H1 (cell line): ENCODE measurements around the gene TRPT1. TPM values are rescaled to one million over a fixed set of nuclear protein-coding genes. Genes with fewer than 3 reads are reported as not detected.

ENCODE experiments used
- CTCF ChIA-PET: fragments of 300-600 bp; sonication (Branson Sonifier 250); formaldehyde crosslinking; loops from one replicate; lab custom pipeline; 2021; ENCODE audit not compliant: partially characterized antibody; lab: Charles Lee
- POLR2A ChIA-PET: fragments of 300-600 bp; sonication (Branson Sonifier 250); formaldehyde crosslinking; loops from one replicate; lab custom pipeline; 2021; ENCODE audit warnings: inconsistent platforms; ENCODE audit not compliant: partially characterized antibody; lab: Charles Lee
- DNase-seq, 2 experiments: peaks; one replicate each; pipeline versions ENCODE4 v3.0.0 to v3.0.0-alpha.2; 2010 to 2022; ENCODE audit warnings: low spot score in 2 of 2, low read depth in 1 of 2, mixed read lengths in 1 of 2
- FAIRE-seq: peaks from 2 replicates; lab custom pipeline; 2011; peaks lifted over from hg19 to GRCh38; lab: Jason Lieb, UNC
- H2AFZ ChIP-seq: 2 replicates; pipeline ENCODE4 v1.8.1; 2012; ENCODE audit warnings: low read length, inconsistent platforms
- H2AK5ac ChIP-seq: 2 replicates; pipeline ENCODE4 v1.6.1; 2013; ENCODE audit warnings: low read depth, low read length
- H2BK120ac ChIP-seq: replicated peaks from 2 replicates; pipeline ENCODE3; 2013; ENCODE audit warnings: low read depth, low read length, inconsistent platforms
- H2BK12ac ChIP-seq: 2 replicates; pipeline ENCODE4 v1.6.1; 2013; ENCODE audit warnings: low read depth, low read length
- H2BK15ac ChIP-seq: 2 replicates; pipeline ENCODE4 v1.6.1; 2013; ENCODE audit warnings: low read length
- H2BK20ac ChIP-seq: 2 replicates; pipeline ENCODE4 v1.6.1; 2013; ENCODE audit warnings: low read length
- H2BK5ac ChIP-seq: 2 replicates; pipeline ENCODE4 v1.6.1; 2013; ENCODE audit warnings: low read depth, low read length
- H3K14ac ChIP-seq: 2 replicates; pipeline ENCODE4 v1.6.1; 2013; ENCODE audit warnings: inconsistent platforms; ENCODE audit not compliant: insufficient read length
- H3K18ac ChIP-seq: 2 replicates; pipeline ENCODE4 v1.6.1; 2013; ENCODE audit warnings: low read length; ENCODE audit errors: extremely low read depth
- H3K23ac ChIP-seq: 2 replicates; pipeline ENCODE4 v1.6.1; 2013; ENCODE audit warnings: inconsistent platforms; ENCODE audit not compliant: insufficient read length
- H3K23me2 ChIP-seq: 2 replicates; pipeline ENCODE4 v1.6.1; 2013; ENCODE audit warnings: low read depth, low read length
- H3K27ac ChIP-seq: 2 replicates; pipeline ENCODE4 v1.6.1; 2011; ENCODE audit warnings: low read depth, low read length, inconsistent platforms
- H3K27me3 ChIP-seq, 4 experiments: replicated peaks in 1 of 4; 1 replicate in 1 of 4; 2 replicates in 3 of 4; pipeline versions ENCODE4 v1.6.1 to v1.8.1; 2011 to 2013; ENCODE audit warnings: low read length in 3 of 4, mild to moderate bottlenecking in 3 of 4, inconsistent platforms in 2 of 4, mixed read lengths in 2 of 4, moderate library complexity in 1 of 4; ENCODE audit not compliant: control insufficient read depth in 3 of 4, insufficient read depth in 3 of 4; ENCODE audit errors: extremely low read depth in 1 of 4
- H3K36me3 ChIP-seq, 4 experiments: 2 replicates each; pipeline versions ENCODE4 v1.6.1 to v1.8.1; 2011 to 2013; ENCODE audit warnings: mild to moderate bottlenecking in 4 of 4, low read length in 3 of 4, moderate library complexity in 2 of 4, control low read depth in 1 of 4, inconsistent platforms in 1 of 4; ENCODE audit not compliant: insufficient read depth in 4 of 4, control insufficient read depth in 2 of 4
- H3K4ac ChIP-seq: replicated peaks from 2 replicates; pipeline ENCODE3; 2013; ENCODE audit warnings: low read length, low read depth, mixed read lengths, inconsistent platforms; ENCODE audit not compliant: insufficient read length
- H3K4me1 ChIP-seq, 4 experiments: replicated peaks in 1 of 4; 1 replicate in 1 of 4; 2 replicates in 3 of 4; pipeline versions ENCODE4 v1.6.1 to v1.8.1; 2011 to 2013; ENCODE audit warnings: low read length in 3 of 4, inconsistent platforms in 2 of 4, mixed read lengths in 1 of 4; ENCODE audit not compliant: insufficient read depth in 4 of 4, control insufficient read depth in 3 of 4
- H3K4me2 ChIP-seq, 2 experiments: 2 replicates each; pipeline versions ENCODE4 v1.6.1 to v1.8.1; 2011 to 2013; ENCODE audit warnings: low read depth in 2 of 2, low read length in 2 of 2, control low read depth in 1 of 2, inconsistent platforms in 1 of 2, mild to moderate bottlenecking in 1 of 2; ENCODE audit not compliant: insufficient read depth in 1 of 2
- H3K4me3 ChIP-seq, 4 experiments: fragments of 200-600, 300-600 bp in 1 of 4; sonication (generic), shearing (Covaris generic), sonication (Bioruptor Twin) in 1 of 4; 2 replicates each; pipeline versions ENCODE4 v1.5.1 to v1.8.1; 2011 to 2016; ENCODE audit warnings: low read length in 4 of 4, low read depth in 3 of 4, control low read depth in 2 of 4, inconsistent platforms in 2 of 4, mild to moderate bottlenecking in 2 of 4, mixed read lengths in 1 of 4, moderate library complexity in 1 of 4; ENCODE audit not compliant: insufficient read depth in 2 of 4; ENCODE audit errors: extremely low read depth in 1 of 4
- H3K56ac ChIP-seq: replicated peaks from 2 replicates; pipeline ENCODE3; 2013; ENCODE audit warnings: low read depth, mild to moderate bottlenecking, mixed read lengths, low read length, inconsistent platforms; ENCODE audit not compliant: insufficient read length
- H3K79me1 ChIP-seq: 2 replicates; pipeline ENCODE4 v1.6.1; 2013; ENCODE audit warnings: low read depth, low read length, control low read depth
- H3K79me2 ChIP-seq, 2 experiments: 2 replicates each; pipeline versions ENCODE4 v1.6.1 to v1.8.1; 2012 to 2013; ENCODE audit warnings: low read length in 2 of 2, mild to moderate bottlenecking in 2 of 2, inconsistent platforms in 1 of 2; ENCODE audit not compliant: insufficient read depth in 2 of 2, control insufficient read depth in 1 of 2
- H3K9ac ChIP-seq, 4 experiments: replicated peaks in 1 of 4; 1 replicate in 1 of 4; 2 replicates in 3 of 4; pipeline versions ENCODE4 v1.6.1 to v1.8.1; 2011 to 2013; ENCODE audit warnings: low read depth in 3 of 4, low read length in 3 of 4, control low read depth in 2 of 4, mild to moderate bottlenecking in 2 of 4, moderate library complexity in 2 of 4, inconsistent platforms in 1 of 4; ENCODE audit errors: extremely low read depth in 1 of 4
- H3K9me3 ChIP-seq, 2 experiments: 2 replicates each; pipeline versions ENCODE4 v1.6.1 to v1.8.1; 2012 to 2013; ENCODE audit warnings: mild to moderate bottlenecking in 2 of 2, moderate library complexity in 2 of 2, control low read depth in 1 of 2, inconsistent platforms in 1 of 2, low read depth in 1 of 2, low read length in 1 of 2, mixed read lengths in 1 of 2; ENCODE audit not compliant: insufficient read depth in 2 of 2
- H4K20me1 ChIP-seq, 2 experiments: replicated peaks in 1 of 2; 2 replicates each; pipeline versions ENCODE3 to v1.8.1; 2011 to 2013; ENCODE audit warnings: inconsistent platforms in 2 of 2, low read length in 2 of 2, mild to moderate bottlenecking in 1 of 2; ENCODE audit not compliant: insufficient read depth in 2 of 2, control insufficient read depth in 1 of 2
- H4K5ac ChIP-seq: 2 replicates; pipeline ENCODE4 v1.6.1; 2013; ENCODE audit warnings: low read length, low read depth, mixed read lengths, inconsistent platforms; ENCODE audit not compliant: insufficient read length
- H4K8ac ChIP-seq: 2 replicates; pipeline ENCODE4 v1.8.0; 2013; ENCODE audit warnings: mild to moderate bottlenecking, moderate library complexity, low read length, inconsistent platforms; ENCODE audit not compliant: insufficient read depth; ENCODE audit errors: extremely low read depth
- H4K91ac ChIP-seq: replicated peaks from 2 replicates; pipeline ENCODE3; 2013; ENCODE audit warnings: low read length, mixed read lengths, inconsistent platforms; ENCODE audit not compliant: insufficient read length
- BACH1 ChIP-seq: IDR thresholded peaks from 2 replicates; pipeline ENCODE4 v1.6.1; 2012; ENCODE audit warnings: low read length, improper control_type of control experiment
- BCL11A ChIP-seq, 2 experiments: IDR thresholded peaks; one replicate each; pipeline ENCODE4 v1.6.1; 2011; ENCODE audit warnings: low read depth in 2 of 2, low read length in 2 of 2, mild to moderate bottlenecking in 2 of 2
- CBX5 ChIP-seq: fragments of 300-800, 300-1000 bp; sonication (generic); IDR thresholded peaks from 2 replicates; pipeline ENCODE4 v1.7.1; 2016; ENCODE audit warnings: antibody characterized with exemption, low read length, low read depth
- CBX8 ChIP-seq: fragments of 300-800, 300-1000 bp; sonication (generic); IDR thresholded peaks from 2 replicates; pipeline ENCODE4 v1.7.1; 2016; ENCODE audit warnings: low read depth, low read length, borderline replicate concordance
- CEBPB ChIP-seq: IDR thresholded peaks from 2 replicates; pipeline ENCODE4 v1.6.1; 2012; ENCODE audit warnings: low read depth, low read length
- EGR1 ChIP-seq: IDR thresholded peaks from 2 replicates; pipeline ENCODE4 v1.6.1; 2011; ENCODE audit warnings: low read depth, low read length, borderline replicate concordance
- HDAC2 ChIP-seq, 2 experiments: fragments of 300-600 bp in 1 of 2; sonication (generic) in 1 of 2; IDR thresholded peaks; 2 replicates each; pipeline ENCODE4 v1.6.1; 2011 to 2012; ENCODE audit warnings: low read depth in 2 of 2, low read length in 2 of 2, mild to moderate bottlenecking in 2 of 2, moderate library complexity in 2 of 2, borderline replicate concordance in 1 of 2, inconsistent platforms in 1 of 2
- KDM1A ChIP-seq: fragments of 200-600, 300-600 bp; sonication (generic); IDR thresholded peaks from 2 replicates; pipeline ENCODE4 v1.7.1; 2016; ENCODE audit warnings: mild to moderate bottlenecking, low read length, borderline replicate concordance
- TCF12 ChIP-seq: IDR thresholded peaks from 2 replicates; pipeline ENCODE4 v1.6.1; 2011; ENCODE audit warnings: low read depth, mild to moderate bottlenecking, low read length
- TEAD4 ChIP-seq: IDR thresholded peaks from 2 replicates; pipeline ENCODE4 v1.6.1; 2012; ENCODE audit warnings: low read depth, low read length, inconsistent platforms, mixed read lengths
- WGBS, 2 experiments: shearing (Covaris generic) in 1 of 2; methylation state at CpG; one replicate each; pipeline versions ENCODE4 v1.1.6 to v1.1.7; 2013 to 2015; ENCODE audit warnings: low lambda C conversion rate in 2 of 2, mixed read lengths in 2 of 2, inconsistent platforms in 1 of 2, low coverage in 1 of 2, missing lambda C conversion rate in 1 of 2; ENCODE audit not compliant: insufficient replicate concordance in 2 of 2, insufficient coverage in 1 of 2, insufficient read length in 1 of 2; ENCODE audit errors: extremely low coverage in 1 of 2, missing lambda C conversion rate in 1 of 2; 5-methylcytosine and 5-hydroxymethylcytosine counted together
- polyA plus RNA-seq, 7 experiments: library from polyadenylated mRNA; depleted of rRNA in 3 of 7; stranded (reverse) in 5 of 7; unstranded in 2 of 7; fragments of >200 nt in 5 of 7; fragments of 200-250 nt in 2 of 7; gene quantifications; 1 replicate in 5 of 7; 2 replicates in 1 of 7; 4 replicates in 1 of 7; pipeline versions ENCODE4 v1.2.1 to v1.2.3, GENCODE V29; 2011 to 2013; ENCODE audit warnings: missing spikeins in 2 of 7, mixed read lengths in 2 of 7
- total RNA-seq: library from RNA; stranded (reverse); fragmentation: NEBNext Ultra II Directional; extraction: Animal tissue kit (Norgen Biotek cat#: 25700); gene quantifications from 2 replicates; pipeline ENCODE4 v1.2.1, GENCODE V29; 2021

TRPT1 gene
- total and polyA plus RNA-seq, 2 of the 8 experiments (the other 6 are each of a cell fraction or from before 2014, with no cell fraction given): 34.5 to 74.6 TPM

DNA sequence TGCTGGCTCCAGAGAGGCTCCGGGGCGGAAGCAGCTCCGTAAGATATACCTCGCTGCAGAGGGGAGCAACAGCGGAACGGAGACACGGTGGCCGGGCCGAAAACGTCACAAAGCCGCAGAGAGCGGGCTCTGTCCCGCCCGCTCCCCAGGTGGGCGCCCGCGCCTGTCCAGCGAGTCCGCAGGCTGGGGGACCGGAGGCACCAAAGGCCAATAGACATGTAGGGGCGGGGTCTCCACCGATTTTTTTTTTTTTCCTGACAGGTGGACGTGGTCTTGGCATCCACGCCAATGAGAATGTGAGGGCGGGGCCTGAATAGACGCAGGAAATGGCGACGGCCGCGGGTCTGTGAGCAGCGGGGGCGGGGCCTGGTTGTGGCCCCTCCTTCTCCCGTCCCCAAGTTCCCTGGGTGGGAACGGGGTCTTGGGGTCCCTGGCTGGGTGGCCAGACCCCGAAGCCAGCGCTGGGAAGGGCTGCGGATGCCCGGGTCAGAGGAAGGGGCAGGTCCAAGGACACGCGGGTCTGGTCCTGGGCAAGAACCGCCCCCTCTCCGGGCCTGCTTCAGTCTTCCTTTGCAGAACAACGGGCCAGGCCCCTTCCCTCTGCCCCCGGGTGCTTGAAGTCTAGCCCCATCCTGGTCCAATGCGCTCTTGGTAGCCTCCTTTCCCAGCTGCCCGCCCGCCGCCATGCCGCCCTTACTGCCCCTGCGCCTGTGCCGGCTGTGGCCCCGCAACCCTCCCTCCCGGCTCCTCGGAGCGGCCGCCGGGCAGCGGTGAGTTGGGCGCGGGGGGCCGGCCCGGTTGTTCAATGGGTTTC lies 4.4 kb upstream of the TRPT1 start, which contains the start of gene DNAJC4:
Gene DNAJC4, plus strand, starts transcription at position 378 of the 814 bp plus-strand sequence. Its CDS starts 307 bp downstream, at position 685.
- Histone ChIP-seq H4K20me1 (peaks cover 0 to 2% of the 10 kb centered on the region in 2 experiments), H3K36me3 (no peaks in the 10 kb centered on the region), H3K18ac (peak within 1 kb of the TSS; percentile 71), H3K9ac (peak within 1 kb of the TSS in 3 of 4 experiments; percentile 38 to 76 (median 44); a peak in 6 of 7 replicates), H3K4me1 (peaks cover 0 to 33% (median 14%) of the 10 kb centered on the region in 4 experiments; a peak in 6 of 7 replicates), H2BK120ac (no peak within 1 kb of the TSS), H3K4ac (no peak within 1 kb of the TSS), H3K4me3 (peak within 1 kb of the TSS; percentile 70 to 80 (median 76)), H4K5ac (no peak within 1 kb of the TSS), H2BK5ac (peak within 1 kb of the TSS; percentile 9; the same call in 1 of the 2 replicates), H2BK12ac (0 out of 2 replicates have a peak within 1 kb of the TSS, but pooled peaks have one; percentile 9), H3K56ac (peak within 1 kb of the TSS; percentile 47), H4K8ac (peak within 1 kb of the TSS; percentile 73), H2AK5ac (no peak within 1 kb of the TSS), H2AFZ (peak within 1 kb of the TSS; percentile 26; the same call in 1 of the 2 replicates), H4K91ac (no peak within 1 kb of the TSS), H3K4me2 (peak within 1 kb of the TSS; percentile 87 to 97), H3K79me1 (no peaks in the 10 kb centered on the region; the same call in 1 of the 2 replicates), H3K14ac (no peak within 1 kb of the TSS), H3K27me3 (peaks cover 0 to 10% (median 6%) of the 10 kb centered on the region in 4 experiments; a peak in 4 of 7 replicates), H3K79me2 (no peaks in the 10 kb centered on the region), H3K27ac (no peak within 1 kb of the TSS; the same call in 1 of the 2 replicates), H2BK20ac (no peak within 1 kb of the TSS), H3K23me2 (peaks cover 24% of the 10 kb centered on the region), H3K9me3 (no peaks in the 10 kb centered on the region), H2BK15ac (no peak within 1 kb of the TSS), H3K23ac (no peak within 1 kb of the TSS)
- WGBS, 2 experiments: 2% methylated on average over 45 of the region's 62 CpGs; no CpG with 5 or more reads in 1 of the 2 experiments
- peak in 1 of 2 experiments; percentile 96 for DNase-seq
- ChIA-PET CTCF (interaction anchor here (0.6 to 8.6 kb wide), 2 partner anchors 24 to 34 kb away, joined by 3 to 51 read pairs; partner anchors contain the start of gene FERMT3), POLR2A (interaction anchor here (0.9 to 11.9 kb wide), 5 partner anchors 16 to 88 kb away, joined by 3 to 190 read pairs (median 3); partner anchors contain the start of genes FKBP2, PLCB3 and PPP1R14B)
- no peak for FAIRE-seq
- TF ChIP-seq HDAC2 (IDR thresholded peaks at IDR 0.05; ENCODE audit: borderline replicate concordance in 1 of 2, low read depth in 2 of 2, low read length in 2 of 2) (peak in 1 of 2 experiments; percentile 32; a peak in 1 of 4 replicates), BACH1 (0 out of 2 replicates have a peak, but pooled peaks have one; percentile 33), BCL11A (IDR thresholded peaks at IDR 0.05; ENCODE audit: low read depth in 2 of 2, low read length in 2 of 2) (no peak), CEBPB (no peak), KDM1A (no peak), CBX8 (no peak), CBX5 (no peak), TEAD4 (no peak), EGR1 (no peak; the same call in 1 of the 2 replicates), TCF12 (0 out of 2 replicates have a peak, but pooled peaks have one; percentile 4)
